H1 (cell line): ENCODE data around the gene PIGZ. TPM values are rescaled to one million over a fixed set of nuclear protein-coding genes. Genes with fewer than 3 reads are reported as not detected.

ENCODE experiments used
- CTCF ChIA-PET: fragments of 300-600 bp; sonication (Branson Sonifier 250); formaldehyde crosslinking; loops from one replicate; lab custom pipeline; 2021; ENCODE audit not compliant: partially characterized antibody; lab: Charles Lee
- POLR2A ChIA-PET: fragments of 300-600 bp; sonication (Branson Sonifier 250); formaldehyde crosslinking; loops from one replicate; lab custom pipeline; 2021; ENCODE audit warnings: inconsistent platforms; ENCODE audit not compliant: partially characterized antibody; lab: Charles Lee
- DNase-seq, 2 experiments: peaks; one replicate each; pipeline versions ENCODE4 v3.0.0 to v3.0.0-alpha.2; 2010 to 2022; ENCODE audit warnings: low spot score in 2 of 2, low read depth in 1 of 2, mixed read lengths in 1 of 2
- FAIRE-seq: peaks from 2 replicates; lab custom pipeline; 2011; peaks lifted over from hg19 to GRCh38; lab: Jason Lieb, UNC
- H2AFZ ChIP-seq: 2 replicates; pipeline ENCODE4 v1.8.1; 2012; ENCODE audit warnings: low read length, inconsistent platforms
- H2AK5ac ChIP-seq: 2 replicates; pipeline ENCODE4 v1.6.1; 2013; ENCODE audit warnings: low read depth, low read length
- H2BK120ac ChIP-seq: replicated peaks from 2 replicates; pipeline ENCODE3; 2013; ENCODE audit warnings: low read depth, low read length, inconsistent platforms
- H2BK12ac ChIP-seq: 2 replicates; pipeline ENCODE4 v1.6.1; 2013; ENCODE audit warnings: low read depth, low read length
- H2BK15ac ChIP-seq: 2 replicates; pipeline ENCODE4 v1.6.1; 2013; ENCODE audit warnings: low read length
- H2BK20ac ChIP-seq: 2 replicates; pipeline ENCODE4 v1.6.1; 2013; ENCODE audit warnings: low read length
- H2BK5ac ChIP-seq: 2 replicates; pipeline ENCODE4 v1.6.1; 2013; ENCODE audit warnings: low read depth, low read length
- H3K14ac ChIP-seq: 2 replicates; pipeline ENCODE4 v1.6.1; 2013; ENCODE audit warnings: inconsistent platforms; ENCODE audit not compliant: insufficient read length
- H3K18ac ChIP-seq: 2 replicates; pipeline ENCODE4 v1.6.1; 2013; ENCODE audit warnings: low read length; ENCODE audit errors: extremely low read depth
- H3K23ac ChIP-seq: 2 replicates; pipeline ENCODE4 v1.6.1; 2013; ENCODE audit warnings: inconsistent platforms; ENCODE audit not compliant: insufficient read length
- H3K23me2 ChIP-seq: 2 replicates; pipeline ENCODE4 v1.6.1; 2013; ENCODE audit warnings: low read depth, low read length
- H3K27ac ChIP-seq: 2 replicates; pipeline ENCODE4 v1.6.1; 2011; ENCODE audit warnings: low read depth, low read length, inconsistent platforms
- H3K27me3 ChIP-seq, 4 experiments: replicated peaks in 1 of 4; 1 replicate in 1 of 4; 2 replicates in 3 of 4; pipeline versions ENCODE4 v1.6.1 to v1.8.1; 2011 to 2013; ENCODE audit warnings: low read length in 3 of 4, mild to moderate bottlenecking in 3 of 4, inconsistent platforms in 2 of 4, mixed read lengths in 2 of 4, moderate library complexity in 1 of 4; ENCODE audit not compliant: control insufficient read depth in 3 of 4, insufficient read depth in 3 of 4; ENCODE audit errors: extremely low read depth in 1 of 4
- H3K36me3 ChIP-seq, 4 experiments: 2 replicates each; pipeline versions ENCODE4 v1.6.1 to v1.8.1; 2011 to 2013; ENCODE audit warnings: mild to moderate bottlenecking in 4 of 4, low read length in 3 of 4, moderate library complexity in 2 of 4, control low read depth in 1 of 4, inconsistent platforms in 1 of 4; ENCODE audit not compliant: insufficient read depth in 4 of 4, control insufficient read depth in 2 of 4
- H3K4ac ChIP-seq: replicated peaks from 2 replicates; pipeline ENCODE3; 2013; ENCODE audit warnings: low read length, low read depth, mixed read lengths, inconsistent platforms; ENCODE audit not compliant: insufficient read length
- H3K4me1 ChIP-seq, 4 experiments: replicated peaks in 1 of 4; 1 replicate in 1 of 4; 2 replicates in 3 of 4; pipeline versions ENCODE4 v1.6.1 to v1.8.1; 2011 to 2013; ENCODE audit warnings: low read length in 3 of 4, inconsistent platforms in 2 of 4, mixed read lengths in 1 of 4; ENCODE audit not compliant: insufficient read depth in 4 of 4, control insufficient read depth in 3 of 4
- H3K4me2 ChIP-seq, 2 experiments: 2 replicates each; pipeline versions ENCODE4 v1.6.1 to v1.8.1; 2011 to 2013; ENCODE audit warnings: low read depth in 2 of 2, low read length in 2 of 2, control low read depth in 1 of 2, inconsistent platforms in 1 of 2, mild to moderate bottlenecking in 1 of 2; ENCODE audit not compliant: insufficient read depth in 1 of 2
- H3K4me3 ChIP-seq, 4 experiments: fragments of 200-600, 300-600 bp in 1 of 4; sonication (generic), shearing (Covaris generic), sonication (Bioruptor Twin) in 1 of 4; 2 replicates each; pipeline versions ENCODE4 v1.5.1 to v1.8.1; 2011 to 2016; ENCODE audit warnings: low read length in 4 of 4, low read depth in 3 of 4, control low read depth in 2 of 4, inconsistent platforms in 2 of 4, mild to moderate bottlenecking in 2 of 4, mixed read lengths in 1 of 4, moderate library complexity in 1 of 4; ENCODE audit not compliant: insufficient read depth in 2 of 4; ENCODE audit errors: extremely low read depth in 1 of 4
- H3K56ac ChIP-seq: replicated peaks from 2 replicates; pipeline ENCODE3; 2013; ENCODE audit warnings: low read depth, mild to moderate bottlenecking, mixed read lengths, low read length, inconsistent platforms; ENCODE audit not compliant: insufficient read length
- H3K79me1 ChIP-seq: 2 replicates; pipeline ENCODE4 v1.6.1; 2013; ENCODE audit warnings: low read depth, low read length, control low read depth
- H3K79me2 ChIP-seq, 2 experiments: 2 replicates each; pipeline versions ENCODE4 v1.6.1 to v1.8.1; 2012 to 2013; ENCODE audit warnings: low read length in 2 of 2, mild to moderate bottlenecking in 2 of 2, inconsistent platforms in 1 of 2; ENCODE audit not compliant: insufficient read depth in 2 of 2, control insufficient read depth in 1 of 2
- H3K9ac ChIP-seq, 4 experiments: replicated peaks in 1 of 4; 1 replicate in 1 of 4; 2 replicates in 3 of 4; pipeline versions ENCODE4 v1.6.1 to v1.8.1; 2011 to 2013; ENCODE audit warnings: low read depth in 3 of 4, low read length in 3 of 4, control low read depth in 2 of 4, mild to moderate bottlenecking in 2 of 4, moderate library complexity in 2 of 4, inconsistent platforms in 1 of 4; ENCODE audit errors: extremely low read depth in 1 of 4
- H3K9me3 ChIP-seq, 2 experiments: 2 replicates each; pipeline versions ENCODE4 v1.6.1 to v1.8.1; 2012 to 2013; ENCODE audit warnings: mild to moderate bottlenecking in 2 of 2, moderate library complexity in 2 of 2, control low read depth in 1 of 2, inconsistent platforms in 1 of 2, low read depth in 1 of 2, low read length in 1 of 2, mixed read lengths in 1 of 2; ENCODE audit not compliant: insufficient read depth in 2 of 2
- H4K20me1 ChIP-seq, 2 experiments: replicated peaks in 1 of 2; 2 replicates each; pipeline versions ENCODE3 to v1.8.1; 2011 to 2013; ENCODE audit warnings: inconsistent platforms in 2 of 2, low read length in 2 of 2, mild to moderate bottlenecking in 1 of 2; ENCODE audit not compliant: insufficient read depth in 2 of 2, control insufficient read depth in 1 of 2
- H4K5ac ChIP-seq: 2 replicates; pipeline ENCODE4 v1.6.1; 2013; ENCODE audit warnings: low read length, low read depth, mixed read lengths, inconsistent platforms; ENCODE audit not compliant: insufficient read length
- H4K8ac ChIP-seq: 2 replicates; pipeline ENCODE4 v1.8.0; 2013; ENCODE audit warnings: mild to moderate bottlenecking, moderate library complexity, low read length, inconsistent platforms; ENCODE audit not compliant: insufficient read depth; ENCODE audit errors: extremely low read depth
- H4K91ac ChIP-seq: replicated peaks from 2 replicates; pipeline ENCODE3; 2013; ENCODE audit warnings: low read length, mixed read lengths, inconsistent platforms; ENCODE audit not compliant: insufficient read length
- BACH1 ChIP-seq: IDR thresholded peaks from 2 replicates; pipeline ENCODE4 v1.6.1; 2012; ENCODE audit warnings: low read length, improper control_type of control experiment
- BCL11A ChIP-seq, 2 experiments: IDR thresholded peaks; one replicate each; pipeline ENCODE4 v1.6.1; 2011; ENCODE audit warnings: low read depth in 2 of 2, low read length in 2 of 2, mild to moderate bottlenecking in 2 of 2
- CTBP2 ChIP-seq: IDR thresholded peaks from 2 replicates; pipeline ENCODE4 v1.7.0; 2011; ENCODE audit warnings: borderline replicate concordance, mild to moderate bottlenecking, moderate library complexity, mixed read lengths, low read length; ENCODE audit not compliant: insufficient read depth, insufficient read length
- GABPA ChIP-seq: IDR thresholded peaks from 2 replicates; pipeline ENCODE4 v1.6.1; 2011; ENCODE audit warnings: mild to moderate bottlenecking, low read length, moderate library complexity, borderline replicate concordance; ENCODE audit not compliant: insufficient read depth
- KDM1A ChIP-seq: fragments of 200-600, 300-600 bp; sonication (generic); IDR thresholded peaks from 2 replicates; pipeline ENCODE4 v1.7.1; 2016; ENCODE audit warnings: mild to moderate bottlenecking, low read length, borderline replicate concordance
- NANOG ChIP-seq: IDR thresholded peaks from 2 replicates; pipeline ENCODE4 v1.6.1; 2011; ENCODE audit warnings: low read length, low read depth, mild to moderate bottlenecking, inconsistent platforms; ENCODE audit not compliant: insufficient read depth, poor library complexity, severe bottlenecking
- PHF8 ChIP-seq: fragments of 200-600 bp; sonication (generic); conservative IDR thresholded peaks from 2 replicates; pipeline ENCODE4 v1.7.1; 2012; ENCODE audit warnings: low read depth, mild to moderate bottlenecking, inconsistent platforms, low read length, moderate library complexity
- RFX5 ChIP-seq: IDR thresholded peaks from 2 replicates; pipeline ENCODE4 v1.6.1; 2011; ENCODE audit warnings: low read depth, low read length, improper control_type of control experiment, borderline replicate concordance
- SP1 ChIP-seq: IDR thresholded peaks from 2 replicates; pipeline ENCODE4 v1.6.1; 2011; ENCODE audit warnings: low read depth, low read length
- YY1 ChIP-seq: IDR thresholded peaks from 2 replicates; pipeline ENCODE4 v1.6.1; 2011; ENCODE audit warnings: low read depth, mild to moderate bottlenecking, low read length
- WGBS, 2 experiments: shearing (Covaris generic) in 1 of 2; methylation state at CpG; one replicate each; pipeline versions ENCODE4 v1.1.6 to v1.1.7; 2013 to 2015; ENCODE audit warnings: low lambda C conversion rate in 2 of 2, mixed read lengths in 2 of 2, inconsistent platforms in 1 of 2, low coverage in 1 of 2, missing lambda C conversion rate in 1 of 2; ENCODE audit not compliant: insufficient replicate concordance in 2 of 2, insufficient coverage in 1 of 2, insufficient read length in 1 of 2; ENCODE audit errors: extremely low coverage in 1 of 2, missing lambda C conversion rate in 1 of 2; 5-methylcytosine and 5-hydroxymethylcytosine counted together
- polyA plus RNA-seq, 7 experiments: library from polyadenylated mRNA; depleted of rRNA in 3 of 7; stranded (reverse) in 5 of 7; unstranded in 2 of 7; fragments of >200 nt in 5 of 7; fragments of 200-250 nt in 2 of 7; gene quantifications; 1 replicate in 5 of 7; 2 replicates in 1 of 7; 4 replicates in 1 of 7; pipeline versions ENCODE4 v1.2.1 to v1.2.3, GENCODE V29; 2011 to 2013; ENCODE audit warnings: missing spikeins in 2 of 7, mixed read lengths in 2 of 7
- total RNA-seq: library from RNA; stranded (reverse); fragmentation: NEBNext Ultra II Directional; extraction: Animal tissue kit (Norgen Biotek cat#: 25700); gene quantifications from 2 replicates; pipeline ENCODE4 v1.2.1, GENCODE V29; 2021

The PIGZ gene
- total and polyA plus RNA-seq, 2 of the 8 experiments (the other 6 are each of a cell fraction or from before 2014, with no cell fraction given): 0.32 TPM; not detected in 1

DNA sequence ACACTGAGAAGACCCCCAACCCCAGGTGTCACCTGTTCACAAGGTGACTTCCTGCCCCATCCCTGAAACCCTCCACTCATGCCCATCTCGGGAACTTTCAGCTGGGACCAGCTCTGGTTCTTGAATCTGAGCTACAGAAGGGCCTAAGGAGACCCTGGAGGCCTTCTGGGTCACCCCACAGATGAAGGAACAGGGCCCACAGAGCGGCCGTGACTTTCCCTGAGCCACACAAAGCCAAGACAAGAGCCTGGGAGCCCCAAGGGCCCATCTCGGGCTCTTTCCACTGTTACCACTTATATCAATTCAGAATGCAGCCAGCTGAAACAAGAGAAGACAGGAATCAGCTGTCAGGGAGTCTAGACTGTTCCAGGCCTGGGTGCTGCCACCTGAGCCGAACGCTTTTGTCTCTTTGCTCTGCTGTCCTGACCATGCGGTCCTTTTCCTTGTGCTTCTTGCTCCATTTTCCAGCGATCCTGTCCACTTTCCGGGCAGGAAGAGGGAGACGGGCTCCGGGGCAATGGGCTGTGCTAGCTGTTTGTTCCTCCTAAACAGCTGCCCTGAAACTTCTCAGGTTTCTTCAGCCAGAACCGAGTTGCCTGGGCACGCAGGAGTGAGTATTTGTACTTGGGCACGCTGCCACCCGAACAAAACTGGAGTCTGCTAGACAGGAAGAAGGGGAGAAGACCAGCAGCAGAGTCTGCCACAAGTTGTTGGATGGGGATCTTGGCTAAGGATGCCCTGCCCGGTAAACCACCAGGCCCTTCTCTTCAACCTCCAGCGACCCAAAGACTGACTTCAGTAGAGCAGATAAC, 28.0 kb upstream of the PIGZ start:
- Histone ChIP-seq H2BK5ac (no peak overlapping the region), H3K23me2 (peaks cover 5% of the 10 kb centered on the region; the same call in 1 of the 2 replicates), H3K27ac (no peak overlapping the region), H2BK120ac (no peak overlapping the region), H2BK15ac (no peak overlapping the region), H2AK5ac (no peak overlapping the region), H3K4me3 (no peak overlapping the region), H3K79me2 (no peaks in the 10 kb centered on the region), H3K36me3 (no peaks in the 10 kb centered on the region), H4K20me1 (peaks cover 0 to 4% of the 10 kb centered on the region in 2 experiments), H4K8ac (no peak overlapping the region), H4K5ac (no peak overlapping the region), H3K79me1 (no peaks in the 10 kb centered on the region), H4K91ac (no peak overlapping the region), H2BK12ac (no peak overlapping the region), H3K4me1 (peaks cover 0 to 6% (median 2%) of the 10 kb centered on the region in 4 experiments; a peak in 3 of 7 replicates), H3K14ac (no peak overlapping the region), H3K9me3 (no peaks in the 10 kb centered on the region), H3K56ac (no peak overlapping the region), H2BK20ac (no peak overlapping the region), H3K18ac (no peak overlapping the region), H2AFZ (no peak overlapping the region), H3K23ac (no peak overlapping the region), H3K9ac (no peak overlapping the region), H3K27me3 (peaks cover 0 to under 1% (median 0%) of the 10 kb centered on the region in 4 experiments; a peak in 1 of 7 replicates), H3K4ac (no peak overlapping the region), H3K4me2 (no peak overlapping the region)
- no peak for FAIRE-seq
- 87% methylated on average over 14 of the region's 17 CpGs; no CpG with 5 or more reads in 1 of the 2 experiments for WGBS, 2 experiments
- POLR2A ChIA-PET: no interaction called here
- CTCF ChIA-PET: interaction anchor here (1.1 to 1.7 kb wide), 7 partner anchors 7 to 44 kb away, joined by 3 to 7 read pairs (median 3); no protein-coding TSS in a partner anchor
- DNase-seq: no peak
- TF ChIP-seq YY1 (no peak), RFX5 (no peak), CTBP2 (no peak), SP1 (no peak), KDM1A (no peak), PHF8 (no peak), BCL11A (IDR thresholded peaks at IDR 0.05; ENCODE audit: low read depth in 2 of 2, low read length in 2 of 2) (no peak), BACH1 (no peak), GABPA (no peak), NANOG (no peak)
